NCI-H748 (cell line): ENCODE results near the gene MALAT1.
A peak's percentile ranks its signal among the peaks of the same experiment; 100 is the strongest.
"Not testable (repeated sequence)": the region's sequence is repeated elsewhere in the genome, so short reads cannot be mapped to it uniquely, and the experiment has no call there.

Experiments used
- DNase-seq: peaks from one replicate; lab custom pipeline; 2025; ENCODE audit not compliant: unreplicated experiment; lab: John Stamatoyannopoulos, UW

Gene MALAT1

GRCh38 chr11:65516135-65516968 lies 17.5 kb downstream of the MALAT1 start:
- no peak for DNase-seq

- DNase-seq = not testable (repeated sequence)
These were observed 20.2 kb downstream of the MALAT1 start for GRCh38 chr11:65518941-65519549.

- not testable (repeated sequence) for DNase-seq
These were observed 23.1 kb downstream of the MALAT1 start for GRCh38 chr11:65521777-65522521.

- DNase-seq = not testable (repeated sequence)
These were observed 24.1 kb downstream of the MALAT1 start for GRCh38 chr11:65522718-65523630.

- DNase-seq = not testable (repeated sequence)
These were observed 24.8 kb downstream of the MALAT1 start for GRCh38 chr11:65523631-65523968.

GRCh38 chr11:65524014-65524740 lies 25.3 kb downstream of the MALAT1 start:
- peak; percentile 58 for DNase-seq

GRCh38 chr11:65524741-65525545 lies 26.1 kb downstream of the MALAT1 start, which contains the start of gene SCYL1:
Gene SCYL1 (plus strand): TSS chr11:65525083. CDS start chr11:65525154, 71 bp downstream.
- peak; percentile 77 for DNase-seq

GRCh38 chr11:65525546-65526480 lies 27.0 kb downstream of the MALAT1 start:
- no peak for DNase-seq

GRCh38 chr11:65526744-65527143 lies 27.9 kb downstream of the MALAT1 start:
- DNase-seq = no peak

- DNase-seq = no peak
These were observed 30.0 kb downstream of the MALAT1 start for GRCh38 chr11:65528819-65529350.

- DNase-seq = no peak
These were observed 30.8 kb downstream of the MALAT1 start for GRCh38 chr11:65529475-65530156.

- DNase-seq = no peak
These were observed 31.3 kb downstream of the MALAT1 start for GRCh38 chr11:65530157-65530496.

- DNase-seq = no peak
These were observed 33.7 kb downstream of the MALAT1 start for GRCh38 chr11:65532388-65533064.

- no peak for DNase-seq
These were observed 36.3 kb downstream of the MALAT1 start for GRCh38 chr11:65535102-65535501.

- DNase-seq = no peak
These were observed 37.8 kb downstream of the MALAT1 start for GRCh38 chr11:65536412-65537295.

GRCh38 chr11:65537296-65537597 lies 38.4 kb downstream of the MALAT1 start:
- no peak for DNase-seq
